Fibroblast of skin of right biceps (primary cell): ENCODE measurements around the gene P2RX5.
"Not testable (repeated sequence)": the region's sequence is repeated elsewhere in the genome, so short reads cannot be mapped to it uniquely, and the experiment has no call there.

Experiments
- DNase-seq: peaks from one replicate; pipeline ENCODE4 v3.0.0-alpha.2; 2013

The P2RX5 gene, protein sequence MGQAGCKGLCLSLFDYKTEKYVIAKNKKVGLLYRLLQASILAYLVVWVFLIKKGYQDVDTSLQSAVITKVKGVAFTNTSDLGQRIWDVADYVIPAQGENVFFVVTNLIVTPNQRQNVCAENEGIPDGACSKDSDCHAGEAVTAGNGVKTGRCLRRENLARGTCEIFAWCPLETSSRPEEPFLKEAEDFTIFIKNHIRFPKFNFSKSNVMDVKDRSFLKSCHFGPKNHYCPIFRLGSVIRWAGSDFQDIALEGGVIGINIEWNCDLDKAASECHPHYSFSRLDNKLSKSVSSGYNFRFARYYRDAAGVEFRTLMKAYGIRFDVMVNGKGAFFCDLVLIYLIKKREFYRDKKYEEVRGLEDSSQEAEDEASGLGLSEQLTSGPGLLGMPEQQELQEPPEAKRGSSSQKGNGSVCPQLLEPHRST

DNA sequence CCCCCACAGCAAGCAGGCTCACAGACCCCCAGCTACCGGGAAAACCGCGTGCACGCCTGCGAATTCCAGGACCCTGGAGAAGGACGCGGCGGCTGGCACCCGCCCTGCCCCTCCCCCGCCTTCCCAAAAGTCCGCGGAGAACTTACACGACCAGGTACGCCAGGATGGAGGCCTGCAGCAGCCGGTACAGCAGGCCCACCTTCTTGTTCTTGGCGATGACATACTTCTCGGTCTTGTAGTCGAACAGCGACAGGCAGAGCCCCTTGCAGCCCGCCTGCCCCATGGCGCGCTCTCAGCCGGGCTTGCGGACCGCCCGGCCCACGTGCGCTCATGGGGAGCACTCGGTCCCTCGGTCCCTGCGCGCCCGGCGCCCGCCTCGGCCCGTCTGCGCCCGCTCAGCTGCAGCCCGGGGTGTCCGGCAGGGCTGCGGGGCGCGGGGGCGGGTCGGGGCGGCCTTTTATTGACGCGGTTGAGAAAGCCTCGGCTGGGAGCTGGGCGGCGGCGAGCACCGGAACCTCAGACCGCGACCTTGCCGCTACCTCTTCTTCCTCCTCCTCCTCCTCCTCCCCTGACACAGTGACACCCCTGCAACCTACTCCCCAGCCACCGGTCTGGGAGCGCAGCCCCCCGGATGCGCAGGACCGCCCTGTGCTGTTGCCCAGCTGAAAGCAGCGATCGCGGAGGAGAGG, at the start of gene P2RX5:
P2RX5 (minus strand) TSS at position 433 of the 689 bp plus-strand sequence; CDS start at position 283, 150 bp downstream.
- DNase-seq = peak; percentile 8

DNA sequence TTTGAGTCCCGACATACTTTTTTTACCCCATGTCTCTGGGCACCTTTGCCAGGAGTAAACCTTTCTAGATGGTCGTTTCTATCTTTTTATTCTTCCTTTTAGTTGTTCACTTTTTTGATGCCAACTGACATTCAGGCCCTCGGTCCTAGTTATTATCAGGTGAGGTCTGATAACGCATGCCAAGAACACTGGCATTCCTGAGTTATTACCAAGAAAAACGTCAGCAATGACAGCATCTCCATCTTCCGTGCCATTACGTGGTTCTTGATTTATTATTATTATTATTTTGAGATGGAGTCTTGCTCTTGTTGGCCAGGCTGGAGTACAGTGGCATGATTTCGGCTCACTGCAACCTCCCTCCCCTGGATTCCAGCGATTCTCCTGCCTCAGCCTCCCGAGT, 49.1 kb upstream of the P2RX5 start:
- no peak for DNase-seq

DNA sequence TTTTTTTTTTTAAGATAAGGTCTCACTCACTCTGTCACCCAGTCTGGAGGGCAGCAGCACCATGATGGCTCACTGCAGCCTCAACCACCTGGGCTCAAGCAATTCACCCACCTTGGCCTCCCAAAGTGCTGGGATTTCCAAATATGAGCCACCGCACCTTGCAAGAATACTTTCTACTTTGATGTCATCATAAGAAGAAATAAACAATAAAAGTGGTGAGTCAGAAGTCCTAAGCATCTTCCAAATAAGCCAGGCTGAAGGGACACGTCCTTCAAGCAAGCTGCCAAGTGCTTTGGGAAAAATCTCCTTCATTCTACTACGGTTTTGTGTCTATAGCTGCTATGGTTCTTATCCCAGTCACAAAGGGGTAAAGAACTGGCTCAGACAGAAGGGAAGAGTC, 48.1 kb upstream of the P2RX5 start:
- no peak for DNase-seq

DNA sequence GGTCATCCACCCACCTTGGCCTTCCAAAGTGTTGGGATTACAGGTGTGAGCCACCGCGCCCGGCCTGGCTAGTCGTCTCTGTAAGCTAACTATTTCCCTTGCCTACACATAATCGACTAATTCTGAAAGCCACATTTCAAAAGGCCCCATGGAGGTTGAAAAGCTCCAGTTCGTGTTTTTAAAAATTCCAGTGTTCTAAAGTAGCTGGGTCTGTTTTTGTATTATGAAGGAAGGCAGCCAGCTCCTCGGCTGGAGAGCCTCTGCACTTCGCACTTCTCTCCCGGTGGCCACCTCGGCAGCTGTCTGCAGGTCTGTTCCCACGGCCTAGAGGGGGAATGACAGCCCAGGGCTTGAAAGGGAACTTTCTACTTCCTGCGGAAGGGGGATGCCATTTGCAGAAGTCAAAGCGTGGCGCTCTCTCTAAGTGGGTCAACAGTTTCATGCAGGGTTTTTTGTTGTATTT, 44.7 kb upstream of the P2RX5 start:
- no peak for DNase-seq

DNA sequence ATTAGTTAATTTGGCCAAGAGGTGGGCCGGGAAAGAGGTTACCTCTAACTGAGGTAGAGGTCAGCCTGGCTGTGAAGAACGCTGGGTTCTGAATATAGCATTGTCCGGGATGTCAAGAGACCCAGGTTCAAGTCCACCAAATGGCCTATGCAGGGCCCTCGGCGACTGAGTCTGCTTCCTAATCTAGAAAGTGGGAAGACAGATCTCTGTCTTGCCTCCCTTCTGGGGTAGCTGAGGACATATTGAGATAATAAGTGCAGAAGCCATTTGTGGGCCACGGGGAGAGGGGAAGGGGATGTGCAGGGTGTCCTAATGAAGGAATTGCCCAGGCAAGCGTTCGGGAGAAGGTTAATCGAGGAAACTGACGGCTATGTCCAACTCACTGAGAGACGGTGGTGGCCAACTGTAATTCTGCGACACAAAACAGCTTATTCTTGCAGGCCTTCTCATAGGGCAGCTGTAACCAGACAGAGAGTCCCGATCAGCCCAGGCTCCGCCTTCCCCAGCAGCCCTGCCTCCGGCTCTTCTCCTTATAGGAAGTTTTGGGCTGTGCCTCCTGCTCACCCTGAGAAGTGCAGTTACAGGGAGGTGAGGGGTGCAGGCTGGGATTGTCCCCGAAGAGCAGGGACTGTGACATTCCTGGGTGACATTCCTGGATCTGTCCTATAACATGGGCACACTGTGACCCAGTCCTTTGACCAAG, 43.6 kb upstream of the P2RX5 start:
- no peak for DNase-seq

DNA sequence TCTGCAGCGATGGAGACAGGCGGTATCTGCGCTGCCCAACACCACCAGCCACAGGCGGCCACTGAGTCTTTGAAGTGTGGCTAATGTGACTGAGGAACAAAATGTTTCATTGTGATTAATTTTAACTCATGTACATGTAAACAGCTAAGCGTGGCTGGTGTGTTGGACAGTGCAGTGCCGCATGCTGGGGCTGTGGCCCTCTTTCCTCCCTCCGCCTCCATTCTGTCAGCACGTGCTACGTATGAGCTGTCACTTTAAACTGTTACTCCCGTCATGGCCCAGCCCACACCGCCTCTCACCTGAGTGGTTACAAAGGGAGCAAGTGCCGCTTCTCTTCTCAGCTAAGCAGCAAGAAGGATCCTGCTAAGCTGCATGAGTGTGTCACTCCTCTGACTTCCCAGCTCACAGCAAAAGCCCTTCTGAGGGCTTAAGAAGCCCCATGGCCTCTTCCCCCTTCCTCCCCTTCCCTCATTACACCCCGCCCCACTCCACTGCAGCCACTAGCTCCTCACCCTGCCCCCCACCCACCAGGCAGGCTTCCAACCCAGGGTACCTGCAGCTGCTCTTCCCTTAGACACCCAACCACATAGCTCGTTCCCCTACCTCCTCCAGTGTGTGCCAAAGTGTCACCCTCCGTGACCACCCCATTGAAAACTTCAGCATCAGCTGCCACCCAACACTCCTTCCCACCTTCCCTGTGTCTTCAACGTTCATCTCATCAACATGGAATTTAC, 42.8 kb upstream of the P2RX5 start:
- no peak for DNase-seq

DNA sequence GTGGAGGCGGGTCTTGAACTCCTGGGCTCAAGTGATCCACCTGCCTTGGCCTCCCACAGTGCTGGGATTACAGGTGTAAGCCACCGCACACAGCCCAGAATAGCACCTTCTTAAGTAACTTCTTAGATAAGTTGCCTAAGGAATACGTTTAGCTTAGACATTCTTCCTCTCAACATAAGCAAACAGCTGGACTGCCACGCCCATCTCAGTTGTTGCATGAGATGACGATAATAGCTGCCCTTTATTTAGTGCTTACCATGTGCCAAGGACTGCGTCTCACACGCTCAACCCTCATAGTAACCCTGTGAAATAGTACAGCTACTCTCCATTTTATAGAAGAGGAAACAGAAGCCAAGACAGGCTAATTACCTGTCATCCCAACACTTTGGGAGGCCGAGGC, 39.6 kb upstream of the P2RX5 start:
- DNase-seq = no peak

DNA sequence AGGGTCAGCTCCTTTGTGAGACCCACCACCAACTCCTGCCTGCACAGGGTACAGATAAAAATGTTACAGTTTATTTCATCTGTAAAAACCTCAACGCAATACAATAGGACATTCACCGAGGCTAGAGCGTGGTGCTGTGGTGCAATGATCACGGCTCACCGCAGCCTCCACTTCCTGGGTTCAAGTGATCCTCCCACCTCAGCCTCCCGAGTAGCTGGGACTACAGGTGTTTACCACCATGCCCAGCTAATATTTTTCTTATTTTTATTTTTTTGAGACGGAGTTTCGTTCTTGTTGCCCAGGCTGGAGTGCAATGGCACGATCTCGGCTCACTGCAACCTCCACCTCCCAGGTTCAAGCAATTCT, 38.9 kb upstream of the P2RX5 start:
- DNase-seq = not testable (repeated sequence)

DNA sequence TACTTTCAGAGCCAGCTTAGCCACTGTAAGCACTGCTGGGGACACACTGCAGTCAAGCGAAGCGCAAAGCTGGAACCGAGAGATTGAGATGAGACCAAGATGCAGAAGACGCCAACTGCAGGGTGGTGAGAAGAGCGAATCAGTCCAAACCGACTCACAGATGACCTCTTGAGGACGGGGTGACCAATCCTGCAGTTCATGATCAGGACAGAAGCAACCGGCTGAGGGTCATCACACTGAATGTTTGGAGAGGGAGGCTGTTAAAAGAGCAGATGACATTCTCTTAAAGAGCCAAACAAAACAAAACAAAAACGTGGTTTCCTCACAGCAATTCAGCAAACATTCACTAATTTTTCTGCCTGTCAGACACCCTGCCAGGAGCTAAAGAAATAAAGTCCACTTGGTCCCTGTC, 36.3 kb upstream of the P2RX5 start:
- DNase-seq = no peak

DNA sequence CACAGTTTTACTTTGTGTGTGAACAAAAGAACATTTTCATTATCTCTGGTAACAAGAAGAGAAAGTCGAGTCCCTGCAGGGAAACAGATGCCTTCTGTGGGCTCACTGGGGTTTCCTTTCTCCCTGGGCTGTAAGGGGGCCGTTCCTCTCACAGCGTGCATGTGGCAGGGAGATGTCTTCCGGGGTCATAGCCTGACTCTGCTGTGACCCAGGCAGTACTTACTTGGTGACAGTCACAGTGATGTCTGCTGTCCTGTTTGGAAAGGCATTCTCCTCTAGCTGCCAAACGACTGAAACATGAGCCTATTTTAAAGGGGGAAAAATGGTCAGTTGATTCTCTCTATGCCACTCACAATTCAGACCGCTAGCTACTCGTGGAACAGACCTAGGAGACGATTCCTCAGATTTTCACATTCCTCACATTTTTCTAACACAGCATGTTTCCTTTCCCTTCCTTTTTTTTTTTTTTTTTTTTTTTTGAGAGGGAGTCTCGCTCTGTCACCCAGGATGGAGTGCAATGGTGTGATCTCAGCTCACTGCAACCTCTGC, 35.0 kb upstream of the P2RX5 start:
- DNase-seq = peak; percentile 74

DNA sequence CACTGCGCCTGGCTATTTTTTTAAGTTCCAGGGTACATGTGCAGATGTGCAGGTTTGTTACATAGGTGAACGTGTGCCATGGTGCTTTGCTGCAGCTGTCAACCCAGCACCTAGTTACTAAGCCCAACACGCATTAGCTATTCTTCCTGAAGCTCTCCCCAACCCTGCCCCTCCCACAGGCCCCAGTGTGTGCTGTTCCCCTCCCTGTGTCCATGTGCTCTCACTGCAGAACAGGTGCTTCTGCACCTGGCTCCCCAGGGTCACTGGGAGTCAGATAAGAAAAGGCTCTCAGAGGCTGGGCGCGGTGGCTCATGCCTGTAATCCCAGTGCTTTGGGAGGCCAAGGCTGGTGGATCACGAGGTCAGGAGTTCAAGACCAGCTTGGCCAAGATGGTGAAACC, 33.9 kb upstream of the P2RX5 start:
- no peak for DNase-seq

DNA sequence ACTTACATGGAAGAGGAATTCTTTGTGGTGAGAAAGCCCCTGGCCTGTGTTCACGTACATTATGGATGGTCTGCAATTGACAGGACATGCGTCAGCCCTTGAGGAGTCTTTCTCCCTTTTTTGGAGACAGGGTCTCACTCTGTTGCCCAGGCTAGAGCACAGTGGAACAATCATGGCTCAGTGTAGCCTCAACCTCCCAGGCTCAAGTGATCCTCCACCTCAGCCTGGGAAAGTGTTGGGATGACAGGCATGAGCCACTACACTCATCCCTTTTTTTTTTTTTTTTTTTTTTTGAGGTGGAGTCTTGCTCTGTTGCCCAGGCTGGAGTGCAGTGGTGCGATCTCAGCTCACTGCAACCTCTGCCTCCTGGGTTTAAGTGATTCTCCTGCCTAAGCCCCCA, 32.1 kb upstream of the P2RX5 start:
- not testable (repeated sequence) for DNase-seq

DNA sequence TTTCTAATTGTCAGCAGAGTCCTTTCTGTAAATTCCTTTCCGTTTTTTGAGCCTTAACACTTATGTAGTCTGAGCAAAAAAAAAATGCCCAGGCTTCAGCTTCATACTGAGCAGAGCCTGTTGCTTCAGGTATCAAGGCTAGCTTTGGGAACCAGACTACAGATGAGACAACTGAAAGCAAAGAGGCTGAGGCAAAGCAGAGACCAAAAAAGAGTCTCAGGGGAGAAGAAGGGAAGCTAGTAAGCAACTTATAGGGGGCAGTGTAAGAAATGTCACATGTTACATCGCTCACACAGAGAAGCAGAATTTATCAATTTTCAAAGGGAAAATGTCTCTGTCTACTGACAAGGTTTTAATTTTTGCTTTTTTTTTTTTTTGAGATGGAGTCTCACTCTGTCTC, 31.1 kb upstream of the P2RX5 start:
- no peak for DNase-seq

DNA sequence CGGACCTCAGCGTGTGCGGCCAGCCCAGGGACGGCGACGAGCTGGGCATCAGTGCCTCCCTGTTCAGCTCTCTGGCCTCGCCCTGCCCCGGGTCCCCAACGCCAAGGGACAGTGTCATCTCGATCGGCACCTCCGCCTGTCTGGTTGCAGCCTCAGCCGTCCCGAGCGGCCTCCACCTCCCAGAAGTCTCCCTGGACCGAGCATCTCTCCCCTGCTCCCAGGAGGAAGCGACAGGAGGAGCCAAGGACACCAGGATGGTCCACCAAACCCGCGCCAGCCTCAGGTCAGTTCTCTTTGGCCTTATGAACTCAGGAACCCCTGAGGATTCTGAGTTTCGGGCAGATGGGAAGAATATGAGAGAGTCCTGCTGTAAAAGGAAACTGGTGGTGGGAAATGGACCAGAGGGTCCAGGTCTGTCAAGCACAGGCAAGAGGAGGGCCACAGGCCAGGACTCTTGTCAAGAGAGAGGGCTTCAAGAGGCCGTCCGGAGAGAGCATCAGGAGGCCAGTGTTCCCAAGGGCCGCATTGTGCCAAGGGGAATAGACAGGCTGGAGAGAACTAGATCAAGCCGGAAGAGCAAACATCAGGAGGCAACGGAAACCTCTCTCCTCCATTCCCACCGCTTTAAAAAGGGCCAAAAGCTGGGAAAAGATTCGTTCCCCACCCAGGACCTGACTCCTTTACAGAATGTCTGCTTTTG, 28.6 kb upstream of the P2RX5 start:
- no peak for DNase-seq

DNA sequence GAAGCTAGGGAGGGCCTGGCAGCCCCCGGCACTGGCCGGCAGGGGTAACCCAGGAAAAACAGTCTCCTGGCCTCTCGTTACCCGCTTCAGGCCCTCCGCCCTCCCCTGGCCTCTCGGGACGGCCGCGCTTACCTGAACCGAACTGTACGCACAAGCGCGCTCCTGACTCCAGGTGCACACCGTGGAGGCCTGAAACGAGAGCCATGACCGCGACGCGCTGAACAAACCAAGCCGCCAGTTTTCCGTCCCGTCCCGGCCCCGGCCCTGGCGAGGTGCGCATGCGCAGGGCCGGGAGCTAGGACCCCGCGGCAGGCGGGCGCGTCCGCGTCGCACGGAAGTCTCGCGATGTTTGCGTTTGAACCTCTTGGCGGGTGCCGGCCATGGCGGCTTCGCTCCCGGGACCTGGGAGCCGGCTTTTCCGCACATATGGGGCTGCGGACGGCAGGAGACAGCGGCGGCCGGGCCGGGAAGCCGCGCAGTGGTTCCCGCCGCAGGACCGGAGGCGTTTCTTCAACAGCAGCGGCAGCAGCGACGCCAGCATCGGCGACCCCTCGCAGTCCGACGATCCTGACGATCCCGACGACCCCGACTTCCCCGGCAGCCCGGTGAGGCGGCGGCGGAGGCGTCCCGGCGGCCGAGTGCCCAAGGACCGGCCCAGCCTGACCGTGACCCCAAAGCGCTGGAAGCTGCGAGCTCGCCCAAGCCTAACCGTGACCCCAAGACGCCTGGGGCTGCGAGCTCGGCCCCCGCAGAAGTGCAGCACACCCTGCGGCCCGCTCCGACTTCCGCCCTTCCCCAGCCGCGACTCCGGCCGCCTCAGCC, 27.8 kb upstream of the P2RX5 start, which contains the start of gene HASPIN:
HASPIN (plus strand) TSS at position 348 of the 822 bp plus-strand sequence; CDS start at position 381, 33 bp downstream.
- DNase-seq = peak; percentile 91

DNA sequence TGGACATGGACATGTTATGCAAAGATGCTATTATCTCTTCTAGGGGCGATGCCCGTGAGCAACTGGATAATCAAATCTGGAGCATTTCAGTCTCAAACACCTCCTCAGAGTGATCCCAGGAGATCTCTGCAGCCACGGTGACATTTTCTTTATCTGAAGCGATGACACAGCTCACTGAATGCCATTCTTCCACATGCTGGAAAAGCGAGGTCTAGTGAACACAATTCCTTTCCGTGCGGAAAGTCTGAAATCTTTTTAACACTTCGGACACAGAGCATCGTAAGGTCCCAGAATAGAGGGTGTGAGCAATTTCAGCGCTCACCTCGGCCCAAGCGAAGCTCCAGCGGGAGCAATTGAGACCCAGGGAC, 27.2 kb upstream of the P2RX5 start:
- no peak for DNase-seq

DNA sequence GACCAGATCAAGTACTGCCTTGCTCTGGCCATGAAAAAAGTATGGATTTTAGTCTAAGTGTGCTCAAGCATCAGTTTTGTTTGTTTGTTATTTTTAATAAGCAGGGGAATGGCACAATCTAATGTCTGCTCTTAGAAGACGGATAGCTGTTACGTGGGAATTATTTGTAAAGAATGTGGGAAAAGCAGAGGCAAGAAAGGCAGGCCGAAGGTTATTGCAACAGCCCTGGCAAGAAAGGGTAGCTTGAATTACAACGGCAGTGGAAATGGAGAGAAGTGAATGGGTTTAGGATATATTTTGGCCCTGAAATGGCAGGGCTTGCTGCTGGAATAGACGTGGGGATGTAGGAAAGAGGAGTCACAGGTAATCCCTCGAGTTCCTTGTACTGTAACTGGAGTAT, 26.8 kb upstream of the P2RX5 start:
- DNase-seq = peak; percentile 11

DNA sequence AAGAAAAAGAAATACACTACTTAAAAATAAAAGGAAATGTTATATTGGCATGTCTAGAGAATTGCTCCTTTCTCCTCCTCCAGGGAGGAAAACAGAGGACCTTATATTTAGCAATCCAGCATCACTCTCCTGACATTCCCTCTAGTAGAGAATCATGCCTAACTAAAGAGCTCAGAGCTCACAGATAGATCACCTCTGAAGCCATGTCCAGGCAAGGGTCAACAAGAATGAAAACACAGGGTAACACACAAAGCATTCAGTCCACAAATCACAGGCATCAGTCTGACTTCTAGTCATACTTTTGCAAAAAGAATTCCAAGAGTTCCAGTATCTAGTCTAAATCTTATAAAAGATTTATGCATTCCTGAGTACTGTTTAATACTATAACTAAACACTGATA, 23.3 kb upstream of the P2RX5 start:
- DNase-seq = no peak

DNA sequence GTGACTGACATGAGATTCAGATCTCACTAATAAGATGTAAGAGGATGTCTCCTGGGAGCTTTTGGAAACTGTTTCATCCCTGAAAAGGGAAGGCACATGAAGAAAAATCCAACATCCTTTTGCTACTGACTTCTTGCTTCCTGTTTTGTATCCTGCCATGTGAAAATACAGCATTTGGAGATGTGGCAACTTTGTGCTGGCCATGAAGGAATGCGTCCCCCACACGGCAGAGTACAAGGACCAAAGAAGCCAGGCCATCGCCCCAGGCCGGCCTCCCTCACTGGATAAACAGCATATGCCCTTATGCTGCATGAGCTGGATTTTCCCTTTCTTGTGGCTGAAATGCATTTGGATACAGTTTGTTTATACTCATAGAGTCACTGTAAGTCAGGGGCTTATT, 22.2 kb upstream of the P2RX5 start:
- DNase-seq = no peak

DNA sequence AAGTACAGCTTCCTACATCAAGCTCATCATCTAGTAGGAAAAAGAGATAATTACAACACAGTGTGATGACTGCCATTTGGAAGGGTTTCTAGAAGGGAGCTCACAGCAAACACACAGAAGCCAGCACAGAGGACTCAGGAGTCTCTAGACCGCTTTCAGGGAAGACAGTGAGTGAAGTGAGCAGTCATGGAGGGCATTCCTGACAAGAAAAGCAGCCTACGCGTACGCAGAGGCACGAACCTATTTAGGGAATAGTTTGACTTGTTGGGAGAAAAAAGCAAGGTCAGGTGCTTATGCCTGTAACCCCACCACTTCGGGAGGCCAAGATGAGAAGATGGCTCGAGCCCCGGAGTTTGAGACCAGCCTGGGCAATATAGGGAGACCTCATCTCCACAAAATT, 19.3 kb upstream of the P2RX5 start:
- DNase-seq = no peak

DNA sequence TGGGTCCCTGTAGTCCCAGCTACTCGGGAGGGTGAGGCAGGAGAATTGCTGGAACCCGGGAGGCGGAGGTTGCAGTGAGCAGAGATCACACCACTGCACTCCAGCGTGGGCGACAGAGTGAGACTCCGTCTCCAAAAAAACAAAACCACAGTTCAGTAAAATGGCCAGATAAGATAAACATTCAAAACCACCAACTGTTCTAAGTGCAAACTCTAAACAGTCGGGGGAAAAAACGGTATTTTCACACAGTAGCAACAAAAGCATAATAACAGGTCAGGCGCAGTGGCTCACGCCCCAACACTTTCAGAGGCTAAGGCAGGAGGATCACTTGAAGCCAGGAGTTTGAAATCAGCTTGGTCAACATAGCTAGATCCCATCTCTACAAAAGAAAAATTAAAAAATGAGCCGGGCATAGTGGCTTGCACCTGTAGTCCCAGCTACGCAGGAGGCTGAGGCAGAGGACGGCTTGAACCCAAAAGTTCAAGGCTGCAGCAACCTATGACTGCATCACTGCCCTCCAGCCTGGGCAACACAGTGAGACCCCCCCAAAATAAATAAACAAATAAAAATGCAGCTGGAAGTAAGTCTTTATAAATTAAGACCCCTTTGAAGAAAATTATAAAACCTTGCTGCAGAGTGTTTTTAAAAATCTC, 17.0 kb upstream of the P2RX5 start:
- DNase-seq = no peak
